HepG2 (cell line): Measurements from ENCODE around the gene BABAM1. TPM values are rescaled to one million over a fixed set of nuclear protein-coding genes. Genes with fewer than 3 reads are reported as not detected.

Source experiments
- AGO2 ChIP-seq: fragments of 200-400 bp; formaldehyde crosslinking; optimal IDR thresholded peaks from 2 replicates; pipeline ENCODE3; 2017; ENCODE audit warnings: mild to moderate bottlenecking, low read depth, low read length, moderate library complexity
- CAMTA2 ChIP-seq: sonication (generic); formaldehyde crosslinking; IDR thresholded peaks from 2 replicates; pipeline ENCODE4 v1.4.0; 2020; ENCODE audit warnings: mild to moderate bottlenecking, missing genetic modification reagents, borderline replicate concordance
- CCAR2 ChIP-seq: fragments of 200-400 bp; formaldehyde crosslinking; optimal IDR thresholded peaks from 2 replicates; pipeline ENCODE3; 2018; ENCODE audit warnings: low read depth, mild to moderate bottlenecking, low read length, moderate library complexity
- ETV6 ChIP-seq: sonication (generic); formaldehyde crosslinking; conservative IDR thresholded peaks from 2 replicates; pipeline ENCODE4 v1.4.0; 2020; ENCODE audit warnings: missing genetic modification reagents
- FOXJ3 ChIP-seq: sonication (generic); formaldehyde crosslinking; IDR thresholded peaks from 2 replicates; pipeline ENCODE4 v1.4.0; 2020; ENCODE audit warnings: missing genetic modification reagents, mild to moderate bottlenecking, borderline replicate concordance
- HMGA1 ChIP-seq: sonication (generic); formaldehyde crosslinking; conservative IDR thresholded peaks from 2 replicates; pipeline ENCODE4 v1.4.0; 2020; ENCODE audit warnings: missing genetic modification reagents
- HNRNPUL1 ChIP-seq: fragments of 200-400 bp; formaldehyde crosslinking; IDR thresholded peaks from 2 replicates; pipeline ENCODE4 v1.6.1; 2017; ENCODE audit warnings: low read depth, mild to moderate bottlenecking, low read length, moderate library complexity
- KDM3A ChIP-seq: IDR thresholded peaks from 2 replicates; pipeline ENCODE4 v1.6.1; 2018; ENCODE audit warnings: low read depth, missing compliant biosample characterization
- KDM4B ChIP-seq: sonication (generic); formaldehyde crosslinking; IDR thresholded peaks from 2 replicates; pipeline ENCODE4 v1.4.0; 2020; ENCODE audit warnings: missing genetic modification reagents
- MZF1 ChIP-seq: sonication (generic); formaldehyde crosslinking; IDR thresholded peaks from 2 replicates; pipeline ENCODE4 v1.8.1; 2023; ENCODE audit warnings: mild to moderate bottlenecking, missing genetic modification reagents, borderline replicate concordance
- PRPF4 ChIP-seq: fragments of 200-400 bp; formaldehyde crosslinking; IDR thresholded peaks from 2 replicates; pipeline ENCODE4 v1.6.1; 2016; ENCODE audit warnings: low read length, low read depth; ENCODE audit not compliant: poor library complexity, severe bottlenecking
- RFX1 ChIP-seq: fragments of 450-650 bp; IDR thresholded peaks from 2 replicates; pipeline ENCODE4 v1.6.1; 2017
- ZFP36L2 ChIP-seq: sonication (generic); formaldehyde crosslinking; IDR thresholded peaks from 2 replicates; pipeline ENCODE4 v1.4.0; 2020; ENCODE audit warnings: missing genetic modification reagents
- ZFP37 ChIP-seq: sonication (generic); formaldehyde crosslinking; IDR thresholded peaks from 2 replicates; pipeline ENCODE4 v1.4.0; 2020; ENCODE audit warnings: missing genetic modification reagents, borderline replicate concordance
- ZNF3 ChIP-seq: IDR thresholded peaks from 2 replicates; pipeline ENCODE4 v1.7.0; 2017; ENCODE audit warnings: inconsistent platforms
- ZNF747 ChIP-seq: sonication (generic); formaldehyde crosslinking; IDR thresholded peaks from 2 replicates; pipeline ENCODE4 v1.8.1; 2023; ENCODE audit warnings: missing genetic modification reagents, mild to moderate bottlenecking, borderline replicate concordance
- ZNF781 ChIP-seq: sonication (generic); formaldehyde crosslinking; IDR thresholded peaks from 2 replicates; pipeline ENCODE4 v1.5.1; 2020; ENCODE audit warnings: borderline replicate concordance, mild to moderate bottlenecking, missing genetic modification reagents; ENCODE audit errors: not compliant biosample characterization
- polyA plus RNA-seq, 8 experiments: library from polyadenylated mRNA; depleted of rRNA in 3 of 8; stranded (reverse) in 7 of 8; unstranded in 1 of 8; fragments of >200 nt; fragmentation: Illumina TruSeq in 4 of 8; extraction: Trizol in 4 of 8; gene quantifications; 2 replicates each; pipeline versions ENCODE4 v1.2.1 to v1.2.3, GENCODE V29; 2011 to 2016; ENCODE audit warnings: low read depth in 4 of 8, missing spikeins in 1 of 8, mixed read lengths in 1 of 8; ENCODE audit not compliant: insufficient read depth in 1 of 8
- total RNA-seq, 5 experiments: library from RNA; depleted of rRNA; stranded (reverse); fragments of >200 nt; fragmentation: Illumina TruSeq; extraction: Trizol; gene quantifications; 2 replicates each; pipeline ENCODE4 v1.2.3, GENCODE V29; 2016; ENCODE audit warnings: low read depth in 1 of 5
- TF ChIP-seq, protein P1 (sequence below): sonication (generic); formaldehyde crosslinking; IDR thresholded peaks from 2 replicates; pipeline ENCODE4 v1.5.1; 2020; ENCODE audit warnings: mild to moderate bottlenecking, missing genetic modification reagents, borderline replicate concordance
- TF ChIP-seq, protein P2 (sequence below): sonication (generic); formaldehyde crosslinking; IDR thresholded peaks from 2 replicates; pipeline ENCODE4 v1.8.1; 2022; ENCODE audit warnings: low read depth, mild to moderate bottlenecking, missing genetic modification reagents
- TF ChIP-seq, protein P3 (sequence below): IDR thresholded peaks from 2 replicates; pipeline ENCODE4 v1.6.1; 2016; ENCODE audit warnings: missing compliant biosample characterization, missing genetic modification reagents, borderline replicate concordance
- TF ChIP-seq, protein P4 (sequence below): sonication (generic); formaldehyde crosslinking; IDR thresholded peaks from 2 replicates; pipeline ENCODE4 v1.8.1; 2023; ENCODE audit warnings: missing genetic modification reagents, inconsistent platforms, borderline replicate concordance
- TF ChIP-seq, protein P5 (sequence below): IDR thresholded peaks from 2 replicates; pipeline ENCODE4 v1.6.1; 2016; ENCODE audit warnings: low read depth, borderline replicate concordance

Gene BABAM1
- total and polyA plus RNA-seq, 2 of the 13 experiments (the other 11 are each of a cell fraction or from before 2014, with no cell fraction given): 70.0 to 82.0 TPM

DNA sequence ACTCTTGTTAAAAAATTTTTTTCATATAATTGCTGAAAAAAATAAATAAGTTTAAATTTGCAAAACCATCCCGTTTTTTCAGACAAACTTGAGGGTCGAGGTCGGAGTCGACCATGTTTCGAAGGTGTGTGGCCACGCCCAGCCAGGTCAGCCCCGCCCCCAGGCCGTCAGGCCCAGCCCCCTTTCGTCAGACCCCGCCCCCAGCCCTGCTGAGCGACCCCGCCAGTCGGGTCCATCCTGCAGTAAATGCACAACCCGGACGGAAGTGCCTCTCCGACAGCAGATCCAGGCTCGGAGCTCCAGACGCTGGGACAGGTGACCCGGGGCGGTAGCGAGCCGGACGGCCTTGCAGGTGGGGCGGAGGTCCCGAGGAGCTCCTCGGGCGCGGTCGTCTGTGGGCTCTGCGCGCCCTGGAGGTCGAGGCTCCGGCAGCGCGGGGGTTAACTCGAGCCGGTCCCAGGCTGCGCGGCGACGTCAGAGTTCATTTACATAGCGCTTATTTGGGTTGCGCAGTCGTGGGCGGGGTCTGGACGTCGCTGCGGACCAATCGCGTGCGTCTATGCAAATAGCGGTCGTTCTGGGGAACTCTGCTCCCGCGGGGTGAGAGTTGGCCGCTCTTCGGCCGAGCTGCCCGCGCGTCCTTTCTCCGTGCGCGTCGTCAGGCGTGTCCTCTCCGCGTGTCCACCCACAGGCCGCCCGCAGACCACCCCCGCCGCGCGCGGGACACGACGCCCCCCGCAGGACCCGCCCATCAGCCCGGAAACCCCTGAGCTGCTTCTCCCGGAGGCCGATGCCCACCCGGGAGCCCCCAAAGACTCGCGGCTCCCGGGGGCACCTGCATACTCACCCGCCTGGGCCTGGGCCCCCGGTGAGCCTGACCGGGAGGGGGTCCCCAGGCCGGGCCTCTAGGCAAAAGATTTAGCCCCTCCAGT lies 41.0 kb upstream of the BABAM1 start, which contains the start of gene OCEL1 (continued):
- TF ChIP-seq ZFP37 (CRISPR knock-in tag): no peak
- no peak for TF ChIP-seq ZNF781 (CRISPR knock-in tag)
- TF ChIP-seq, protein P1, sequence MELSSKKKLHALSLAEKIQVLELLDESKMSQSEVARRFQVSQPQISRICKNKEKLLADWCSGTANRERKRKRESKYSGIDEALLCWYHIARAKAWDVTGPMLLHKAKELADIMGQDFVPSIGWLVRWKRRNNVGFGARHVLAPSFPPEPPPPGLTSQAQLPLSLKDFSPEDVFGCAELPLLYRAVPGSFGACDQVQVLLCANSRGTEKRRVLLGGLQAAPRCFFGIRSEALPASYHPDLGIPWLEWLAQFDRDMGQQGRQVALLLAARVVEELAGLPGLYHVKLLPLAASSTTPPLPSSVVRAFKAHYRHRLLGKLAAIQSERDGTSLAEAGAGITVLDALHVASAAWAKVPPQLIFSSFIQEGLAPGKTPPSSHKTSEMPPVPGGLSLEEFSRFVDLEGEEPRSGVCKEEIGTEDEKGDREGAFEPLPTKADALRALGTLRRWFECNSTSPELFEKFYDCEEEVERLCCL (CRISPR knock-in tag): no peak
- TF ChIP-seq CAMTA2 (CRISPR knock-in tag): peak; percentile 92; the same call in 1 of the 2 replicates
- no peak for TF ChIP-seq ZFP36L2 (CRISPR knock-in tag)
- TF ChIP-seq, protein P2, sequence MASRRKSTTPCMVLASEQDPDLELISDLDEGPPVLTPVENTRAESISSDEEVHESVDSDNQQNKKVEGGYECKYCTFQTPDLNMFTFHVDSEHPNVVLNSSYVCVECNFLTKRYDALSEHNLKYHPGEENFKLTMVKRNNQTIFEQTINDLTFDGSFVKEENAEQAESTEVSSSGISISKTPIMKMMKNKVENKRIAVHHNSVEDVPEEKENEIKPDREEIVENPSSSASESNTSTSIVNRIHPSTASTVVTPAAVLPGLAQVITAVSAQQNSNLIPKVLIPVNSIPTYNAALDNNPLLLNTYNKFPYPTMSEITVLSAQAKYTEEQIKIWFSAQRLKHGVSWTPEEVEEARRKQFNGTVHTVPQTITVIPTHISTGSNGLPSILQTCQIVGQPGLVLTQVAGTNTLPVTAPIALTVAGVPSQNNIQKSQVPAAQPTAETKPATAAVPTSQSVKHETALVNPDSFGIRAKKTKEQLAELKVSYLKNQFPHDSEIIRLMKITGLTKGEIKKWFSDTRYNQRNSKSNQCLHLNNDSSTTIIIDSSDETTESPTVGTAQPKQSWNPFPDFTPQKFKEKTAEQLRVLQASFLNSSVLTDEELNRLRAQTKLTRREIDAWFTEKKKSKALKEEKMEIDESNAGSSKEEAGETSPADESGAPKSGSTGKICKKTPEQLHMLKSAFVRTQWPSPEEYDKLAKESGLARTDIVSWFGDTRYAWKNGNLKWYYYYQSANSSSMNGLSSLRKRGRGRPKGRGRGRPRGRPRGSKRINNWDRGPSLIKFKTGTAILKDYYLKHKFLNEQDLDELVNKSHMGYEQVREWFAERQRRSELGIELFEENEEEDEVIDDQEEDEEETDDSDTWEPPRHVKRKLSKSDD (CRISPR knock-in tag): 0 out of 2 replicates have a peak, but pooled peaks have one; percentile 4
- no peak for TF ChIP-seq PRPF4
- TF ChIP-seq, protein P3, sequence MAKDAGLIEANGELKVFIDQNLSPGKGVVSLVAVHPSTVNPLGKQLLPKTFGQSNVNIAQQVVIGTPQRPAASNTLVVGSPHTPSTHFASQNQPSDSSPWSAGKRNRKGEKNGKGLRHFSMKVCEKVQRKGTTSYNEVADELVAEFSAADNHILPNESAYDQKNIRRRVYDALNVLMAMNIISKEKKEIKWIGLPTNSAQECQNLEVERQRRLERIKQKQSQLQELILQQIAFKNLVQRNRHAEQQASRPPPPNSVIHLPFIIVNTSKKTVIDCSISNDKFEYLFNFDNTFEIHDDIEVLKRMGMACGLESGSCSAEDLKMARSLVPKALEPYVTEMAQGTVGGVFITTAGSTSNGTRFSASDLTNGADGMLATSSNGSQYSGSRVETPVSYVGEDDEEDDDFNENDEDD (CRISPR knock-in tag): no peak
- TF ChIP-seq, protein P4, sequence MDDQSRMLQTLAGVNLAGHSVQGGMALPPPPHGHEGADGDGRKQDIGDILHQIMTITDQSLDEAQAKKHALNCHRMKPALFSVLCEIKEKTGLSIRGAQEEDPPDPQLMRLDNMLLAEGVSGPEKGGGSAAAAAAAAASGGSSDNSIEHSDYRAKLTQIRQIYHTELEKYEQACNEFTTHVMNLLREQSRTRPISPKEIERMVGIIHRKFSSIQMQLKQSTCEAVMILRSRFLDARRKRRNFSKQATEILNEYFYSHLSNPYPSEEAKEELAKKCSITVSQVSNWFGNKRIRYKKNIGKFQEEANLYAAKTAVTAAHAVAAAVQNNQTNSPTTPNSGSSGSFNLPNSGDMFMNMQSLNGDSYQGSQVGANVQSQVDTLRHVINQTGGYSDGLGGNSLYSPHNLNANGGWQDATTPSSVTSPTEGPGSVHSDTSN: no peak
- no peak for TF ChIP-seq CCAR2
- TF ChIP-seq MZF1 (CRISPR knock-in tag): no peak
- no peak for TF ChIP-seq HMGA1 (CRISPR knock-in tag)
- peak; percentile 39; the same call in 1 of the 2 replicates for TF ChIP-seq FOXJ3 (CRISPR knock-in tag)
- peak; percentile 78; the same call in 1 of the 2 replicates for TF ChIP-seq ZNF747 (CRISPR knock-in tag)
- TF ChIP-seq, protein P5, sequence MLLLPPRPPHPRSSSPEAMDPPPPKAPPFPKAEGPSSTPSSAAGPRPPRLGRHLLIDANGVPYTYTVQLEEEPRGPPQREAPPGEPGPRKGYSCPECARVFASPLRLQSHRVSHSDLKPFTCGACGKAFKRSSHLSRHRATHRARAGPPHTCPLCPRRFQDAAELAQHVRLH (CRISPR knock-in tag): no peak
- TF ChIP-seq KDM3A: peak; percentile 58; the same call in 1 of the 2 replicates
- TF ChIP-seq AGO2: peak; percentile 75
- TF ChIP-seq RFX1: no peak
- no peak for TF ChIP-seq ETV6
- no peak for TF ChIP-seq ZNF3 (CRISPR knock-in tag)
- no peak for TF ChIP-seq KDM4B
- no peak for TF ChIP-seq HNRNPUL1
